ENCODE measurements around the gene FKBP1C. TPM values are rescaled to one million over a fixed set of nuclear protein-coding genes. Genes with fewer than 3 reads are reported as not detected.
"Not testable (repeated sequence)": the region's sequence is repeated elsewhere in the genome, so short reads cannot be mapped to it uniquely, and the experiment has no call there.

Gene FKBP1C
- total RNA-seq, 1 donor from 2014 or later: 0.82 TPM

DNA sequence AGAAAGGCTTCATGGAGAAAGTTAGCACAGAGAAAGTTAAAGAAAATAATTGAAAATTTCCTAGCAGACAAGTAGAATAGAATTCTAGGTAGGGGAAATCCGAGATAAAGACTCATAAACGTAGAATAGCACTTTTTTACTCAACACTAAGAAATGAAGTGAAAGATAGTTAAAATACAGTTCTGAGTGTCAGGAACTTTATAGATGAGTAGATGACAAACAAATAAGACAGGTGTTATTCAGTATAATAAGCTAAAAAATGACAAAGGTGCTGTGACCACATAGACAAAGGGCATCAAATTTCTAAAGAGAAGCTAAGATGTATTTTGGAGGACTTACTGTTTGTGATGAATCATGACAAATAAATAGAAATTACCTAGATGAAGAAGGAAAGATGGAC is 12.9 kb downstream of the FKBP1C start:
- TF ChIP-seq, protein P1, sequence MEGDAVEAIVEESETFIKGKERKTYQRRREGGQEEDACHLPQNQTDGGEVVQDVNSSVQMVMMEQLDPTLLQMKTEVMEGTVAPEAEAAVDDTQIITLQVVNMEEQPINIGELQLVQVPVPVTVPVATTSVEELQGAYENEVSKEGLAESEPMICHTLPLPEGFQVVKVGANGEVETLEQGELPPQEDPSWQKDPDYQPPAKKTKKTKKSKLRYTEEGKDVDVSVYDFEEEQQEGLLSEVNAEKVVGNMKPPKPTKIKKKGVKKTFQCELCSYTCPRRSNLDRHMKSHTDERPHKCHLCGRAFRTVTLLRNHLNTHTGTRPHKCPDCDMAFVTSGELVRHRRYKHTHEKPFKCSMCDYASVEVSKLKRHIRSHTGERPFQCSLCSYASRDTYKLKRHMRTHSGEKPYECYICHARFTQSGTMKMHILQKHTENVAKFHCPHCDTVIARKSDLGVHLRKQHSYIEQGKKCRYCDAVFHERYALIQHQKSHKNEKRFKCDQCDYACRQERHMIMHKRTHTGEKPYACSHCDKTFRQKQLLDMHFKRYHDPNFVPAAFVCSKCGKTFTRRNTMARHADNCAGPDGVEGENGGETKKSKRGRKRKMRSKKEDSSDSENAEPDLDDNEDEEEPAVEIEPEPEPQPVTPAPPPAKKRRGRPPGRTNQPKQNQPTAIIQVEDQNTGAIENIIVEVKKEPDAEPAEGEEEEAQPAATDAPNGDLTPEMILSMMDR (IDR thresholded peaks at IDR 0.05): no peak
- no peak overlapping the region for H3K27ac Mint-ChIP-seq (ENCODE audit: unreplicated experiment)
- H3K27me3 Mint-ChIP-seq (ENCODE audit: low read depth): peaks cover 8% of the 10 kb centered on the region
- DNase-seq (ENCODE audit: low spot score): no peak
- H3K9me3 Mint-ChIP-seq (ENCODE audit: low read depth): peaks cover 3% of the 10 kb centered on the region
- H3K36me3 Mint-ChIP-seq (ENCODE audit: low read depth): no peaks in the 10 kb centered on the region
- no peaks in the 10 kb centered on the region for H3K4me1 Mint-ChIP-seq (ENCODE audit: low read depth)
- no peak overlapping the region for H3K4me3 Mint-ChIP-seq (ENCODE audit: unreplicated experiment)

DNA sequence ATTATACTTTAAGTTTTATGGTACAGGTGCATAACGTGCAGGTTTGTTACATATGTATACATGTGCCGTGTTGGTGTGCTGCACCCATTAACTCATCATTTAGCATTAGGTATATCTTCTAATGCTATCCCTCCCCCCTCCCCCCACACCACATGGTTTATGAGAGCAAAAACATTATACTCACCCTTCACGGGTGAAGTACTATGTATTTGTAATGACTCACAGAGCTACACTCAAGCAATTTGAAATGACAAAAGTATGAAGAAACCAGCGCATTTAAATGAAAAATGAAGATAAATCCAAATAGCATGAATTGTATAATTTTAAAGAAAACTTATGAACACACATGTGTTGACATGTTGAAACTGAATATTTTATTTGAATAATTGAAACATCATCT is 14.7 kb downstream of the FKBP1C start:
- H3K9me3 Mint-ChIP-seq (ENCODE audit: low read depth); H3K4me3 Mint-ChIP-seq (ENCODE audit: unreplicated experiment); H3K27ac Mint-ChIP-seq (ENCODE audit: unreplicated experiment); H3K36me3 Mint-ChIP-seq (ENCODE audit: low read depth); DNase-seq (ENCODE audit: low spot score); H3K27me3 Mint-ChIP-seq (ENCODE audit: low read depth); H3K4me1 Mint-ChIP-seq (ENCODE audit: low read depth): not testable (repeated sequence)

DNA sequence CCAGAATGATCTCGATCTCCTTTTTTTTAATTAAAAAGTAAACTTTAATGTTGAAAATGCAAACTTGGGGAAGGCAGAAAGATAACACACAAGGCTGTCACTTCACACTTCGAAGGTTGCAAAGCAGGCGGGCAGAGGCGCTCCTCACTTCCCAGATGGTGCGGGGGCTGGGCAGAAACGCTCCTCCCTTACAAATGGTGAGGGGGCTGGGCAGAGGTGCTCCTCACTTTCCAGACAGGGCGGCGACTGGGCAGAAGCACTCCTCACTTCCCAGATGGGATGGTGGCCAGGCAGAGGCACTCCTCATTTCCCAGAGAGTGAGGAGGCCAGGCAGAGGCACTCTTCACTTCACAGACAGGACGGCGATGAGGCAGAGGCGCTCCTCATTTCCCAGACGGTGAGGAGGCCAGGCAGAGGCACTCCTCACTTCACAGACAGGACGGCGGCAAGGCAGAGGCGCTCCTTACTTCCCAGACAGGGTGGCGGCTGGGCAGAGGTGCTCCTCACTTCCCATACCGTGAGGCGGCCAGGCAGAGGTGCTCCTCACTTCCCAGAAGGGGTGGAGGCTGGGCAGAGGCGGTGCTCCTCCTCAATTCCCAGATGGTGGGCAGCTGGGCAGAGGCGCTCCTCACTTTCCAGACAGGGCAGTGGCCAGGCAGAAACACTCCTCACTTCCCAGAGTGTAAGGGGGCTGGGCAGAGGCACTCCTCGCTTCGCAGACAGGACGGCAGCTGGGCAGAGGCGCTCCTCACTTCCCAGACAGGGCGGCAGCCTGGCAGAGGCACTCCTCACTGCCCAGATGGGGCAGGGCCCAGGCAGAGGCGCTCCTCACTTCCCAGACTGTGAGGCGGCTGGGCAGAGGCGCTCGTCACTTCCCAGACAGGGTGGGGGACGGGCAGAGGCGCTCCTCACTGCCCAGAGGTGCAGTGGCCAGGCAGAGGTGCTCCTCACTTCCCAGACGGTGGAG is 16.9 kb downstream of the FKBP1C start:
- not testable (repeated sequence) for DNase-seq (ENCODE audit: low spot score); H3K27me3 Mint-ChIP-seq (ENCODE audit: low read depth); H3K36me3 Mint-ChIP-seq (ENCODE audit: low read depth); H3K9me3 Mint-ChIP-seq (ENCODE audit: low read depth); H3K27ac Mint-ChIP-seq (ENCODE audit: unreplicated experiment); H3K4me1 Mint-ChIP-seq (ENCODE audit: low read depth); H3K4me3 Mint-ChIP-seq (ENCODE audit: unreplicated experiment)

DNA sequence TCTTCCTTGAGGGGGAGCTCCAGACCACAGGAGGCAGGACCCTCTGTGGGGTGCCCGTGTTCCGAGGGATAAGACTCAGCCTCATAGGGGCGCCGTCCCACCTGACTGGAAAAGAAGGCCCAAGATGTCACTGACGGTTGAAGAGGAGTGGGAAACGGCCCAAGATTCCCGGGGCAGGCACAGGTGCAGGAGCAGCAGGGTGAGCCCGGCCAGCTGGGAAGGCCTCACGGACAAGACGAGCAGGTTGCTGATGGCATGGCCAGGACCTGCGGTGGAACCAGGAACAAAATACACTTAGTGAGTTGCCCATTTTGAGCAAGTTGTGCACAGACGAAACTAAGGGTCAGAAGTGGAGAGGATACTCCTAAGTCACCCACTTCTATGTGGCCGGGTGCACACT is 18.8 kb downstream of the FKBP1C start:
- H3K27ac Mint-ChIP-seq (ENCODE audit: unreplicated experiment); H3K36me3 Mint-ChIP-seq (ENCODE audit: low read depth); DNase-seq (ENCODE audit: low spot score); H3K4me3 Mint-ChIP-seq (ENCODE audit: unreplicated experiment); H3K4me1 Mint-ChIP-seq (ENCODE audit: low read depth); H3K27me3 Mint-ChIP-seq (ENCODE audit: low read depth): not testable (repeated sequence)
- peaks cover 13% of the 10 kb centered on the region for H3K9me3 Mint-ChIP-seq (ENCODE audit: low read depth)

DNA sequence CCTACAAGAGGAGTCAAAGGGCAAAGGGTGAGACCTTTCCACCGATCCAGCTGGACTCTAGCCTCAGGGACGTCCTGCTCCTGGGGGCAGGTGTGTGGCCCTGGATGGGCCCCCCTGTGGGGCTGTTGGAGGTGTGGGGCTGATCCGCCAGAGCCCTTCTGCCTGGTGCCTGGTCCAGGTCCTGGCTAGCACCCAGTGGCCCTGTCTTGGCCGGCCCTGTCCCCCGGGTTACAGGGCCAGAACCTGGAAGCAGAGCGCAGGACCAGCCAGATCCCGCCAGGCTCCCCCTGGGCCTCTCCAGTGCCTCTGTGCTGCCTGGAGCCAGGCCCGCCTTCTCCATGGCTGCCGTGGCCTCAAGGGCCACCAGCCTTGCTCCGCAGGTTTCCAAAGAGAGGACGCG is 19.2 kb downstream of the FKBP1C start:
- peaks cover 14% of the 10 kb centered on the region for H3K9me3 Mint-ChIP-seq (ENCODE audit: low read depth)
- H3K4me1 Mint-ChIP-seq (ENCODE audit: low read depth); H3K36me3 Mint-ChIP-seq (ENCODE audit: low read depth): not testable (repeated sequence)

DNA sequence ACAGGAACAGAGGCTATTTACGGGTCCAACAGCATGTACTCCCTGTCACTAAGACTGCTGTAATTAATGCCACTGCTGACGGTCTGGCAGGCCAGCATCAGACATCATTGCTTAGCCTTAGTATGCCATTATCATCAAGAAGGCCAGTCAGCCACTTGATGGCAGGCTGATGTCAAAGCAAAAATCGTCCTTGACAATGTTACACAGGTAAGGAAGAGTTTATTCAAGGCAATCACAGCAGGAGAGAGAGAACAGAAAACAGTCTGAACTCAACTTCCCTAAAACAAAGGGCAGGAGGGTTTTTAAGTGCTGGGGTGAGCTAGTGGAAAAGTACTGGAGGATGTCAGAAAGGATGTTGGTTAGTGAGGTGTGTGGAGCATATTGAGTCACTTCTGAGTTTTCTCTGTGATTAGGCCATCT is 25.1 kb downstream of the FKBP1C start:
- H3K27me3 Mint-ChIP-seq (ENCODE audit: low read depth): peaks cover 4% of the 10 kb centered on the region
- no peak overlapping the region for H3K27ac Mint-ChIP-seq (ENCODE audit: unreplicated experiment)
- no peak overlapping the region for H3K4me3 Mint-ChIP-seq (ENCODE audit: unreplicated experiment)
- no peak for DNase-seq (ENCODE audit: low spot score)
- H3K9me3 Mint-ChIP-seq (ENCODE audit: low read depth): peaks cover 12% of the 10 kb centered on the region
- H3K36me3 Mint-ChIP-seq (ENCODE audit: low read depth): peaks cover 2% of the 10 kb centered on the region
- H3K4me1 Mint-ChIP-seq (ENCODE audit: low read depth): no peaks in the 10 kb centered on the region
- TF ChIP-seq, protein P1 (IDR thresholded peaks at IDR 0.05): no peak

More for the DNA sequence above, 19.2 kb downstream of the FKBP1C start:
- H3K27me3 Mint-ChIP-seq (ENCODE audit: low read depth); H3K27ac Mint-ChIP-seq (ENCODE audit: unreplicated experiment); DNase-seq (ENCODE audit: low spot score); H3K4me3 Mint-ChIP-seq (ENCODE audit: unreplicated experiment): not testable (repeated sequence)

DNA sequence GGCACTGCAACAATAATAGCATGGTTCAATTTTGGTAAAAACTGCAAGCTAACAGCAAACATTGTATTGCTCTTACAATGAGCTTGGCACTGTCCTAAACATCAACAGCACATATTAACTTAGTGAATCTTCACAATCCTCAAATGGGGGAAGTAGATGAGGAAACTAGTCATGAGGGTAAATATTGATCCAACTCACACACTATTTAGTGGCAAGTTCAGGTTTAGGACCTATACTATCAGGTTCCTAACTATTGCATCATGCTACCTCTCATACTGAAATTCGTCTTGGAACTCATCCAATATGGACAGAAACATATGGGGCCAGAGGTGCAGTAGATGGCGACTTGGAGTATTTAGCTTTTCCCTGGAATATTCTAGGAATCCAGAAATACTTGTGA is 34.2 kb downstream of the FKBP1C start:
- TF ChIP-seq, protein P1 (IDR thresholded peaks at IDR 0.05): no peak
- Mint-ChIP-seq H3K36me3 (ENCODE audit: low read depth) (no peaks in the 10 kb centered on the region), H3K9me3 (ENCODE audit: low read depth) (no peaks in the 10 kb centered on the region), H3K27me3 (ENCODE audit: low read depth) (peaks cover 3% of the 10 kb centered on the region), H3K4me3 (ENCODE audit: unreplicated experiment) (no peak overlapping the region), H3K4me1 (ENCODE audit: low read depth) (no peaks in the 10 kb centered on the region), H3K27ac (ENCODE audit: unreplicated experiment) (no peak overlapping the region)
- DNase-seq (ENCODE audit: low spot score): no peak
